ENCODE data around the gene PGPEP1. TPM values are rescaled to one million over a fixed set of nuclear protein-coding genes. Genes with fewer than 3 reads are reported as not detected.
"Not testable (repeated sequence)": the region's sequence is repeated elsewhere in the genome, so short reads cannot be mapped to it uniquely, and the experiment has no call there.

Gene PGPEP1
- total RNA-seq, 1 experiment from 2014 or later, result 4.6 TPM

DNA sequence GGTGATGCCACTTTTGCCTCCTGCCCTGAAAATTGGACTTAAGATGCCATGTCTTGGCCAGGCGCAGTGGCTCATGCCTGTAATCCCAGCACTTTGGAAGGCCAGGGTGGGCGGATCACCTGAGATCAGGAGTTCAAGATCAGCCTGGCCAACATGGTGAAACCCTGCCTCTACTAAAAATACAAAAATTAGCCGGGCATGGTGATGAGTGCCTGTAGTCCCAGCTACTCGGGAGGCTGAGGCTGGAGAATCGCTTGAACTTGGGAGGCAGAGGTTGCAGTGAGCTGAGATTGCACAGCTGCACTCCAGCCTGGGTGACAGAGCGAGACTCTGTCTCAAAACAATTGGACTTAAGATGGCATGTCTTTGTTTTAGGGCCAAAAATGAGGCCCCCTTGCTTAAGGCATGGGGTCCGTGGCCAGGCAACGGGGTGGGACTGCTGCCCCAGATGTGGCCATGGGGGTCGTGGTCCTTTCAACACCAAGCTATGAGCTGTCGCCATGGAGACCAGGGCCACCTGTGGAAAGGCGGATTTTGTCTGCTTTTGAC is 24.0 kb downstream of the PGPEP1 start:
- not testable (repeated sequence) for DNase-seq (ENCODE audit: low read depth)

- DNase-seq (ENCODE audit: low read depth), result peak; percentile 96
Observed at GRCh38 chr19:18364826-18365528, 24.6 kb downstream of the PGPEP1 start.

GRCh38 chr19:18366021-18366435 is 25.6 kb downstream of the PGPEP1 start:
- peak; percentile 38 for DNase-seq (ENCODE audit: low read depth)

GRCh38 chr19:18368504-18369222 is 28.3 kb downstream of the PGPEP1 start:
- DNase-seq (ENCODE audit: low read depth), result no peak

DNA sequence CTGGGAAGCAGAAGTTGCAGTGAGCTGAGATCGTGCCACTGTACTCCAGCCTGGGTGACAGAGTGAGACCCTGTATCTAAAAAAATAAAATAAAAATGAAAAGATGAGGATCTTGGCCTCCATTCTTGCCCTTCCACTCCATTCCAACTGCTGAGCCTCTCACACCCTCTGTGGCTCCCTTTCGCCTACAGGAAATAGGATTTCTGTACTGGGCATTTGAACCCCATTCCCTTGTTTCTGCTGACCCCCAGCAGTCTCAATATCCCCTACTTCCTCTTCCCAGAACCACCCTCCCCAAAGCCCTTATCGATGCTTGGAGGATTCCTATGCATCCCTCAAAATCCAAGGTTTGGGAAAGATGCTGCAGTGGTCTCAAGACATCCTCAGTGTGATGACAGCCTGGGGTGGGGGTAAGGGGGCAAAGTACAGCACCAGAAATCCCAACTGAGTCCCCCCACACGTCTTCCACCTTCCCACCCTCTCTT is 33.1 kb downstream of the PGPEP1 start:
- no peak for DNase-seq (ENCODE audit: low read depth)

- DNase-seq (ENCODE audit: low read depth), result peak; percentile 99
Observed at GRCh38 chr19:18373892-18374629, 33.7 kb downstream of the PGPEP1 start.

DNA sequence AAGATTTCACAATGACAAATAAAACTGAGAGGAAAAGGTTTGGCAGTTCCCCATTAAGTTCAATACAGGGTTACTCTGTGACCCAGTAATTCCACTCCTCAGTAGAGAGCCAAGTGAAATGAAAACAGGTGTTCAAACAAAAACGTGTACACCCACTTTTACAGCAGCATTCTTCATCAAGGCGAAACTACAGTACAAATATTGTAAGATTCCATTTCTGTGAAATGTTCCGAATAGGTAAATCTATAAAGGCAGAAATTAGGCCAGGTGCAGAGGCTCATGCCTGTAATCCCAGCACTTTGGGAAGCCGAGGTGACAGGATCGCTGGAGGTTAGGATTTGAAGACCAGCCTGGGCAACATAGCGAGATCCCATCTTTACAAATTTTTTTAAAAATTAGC is 36.6 kb downstream of the PGPEP1 start:
- DNase-seq (ENCODE audit: low read depth), result no peak

GRCh38 chr19:18379803-18380747 is 39.7 kb downstream of the PGPEP1 start:
- DNase-seq (ENCODE audit: low read depth), result peak; percentile 89

DNA sequence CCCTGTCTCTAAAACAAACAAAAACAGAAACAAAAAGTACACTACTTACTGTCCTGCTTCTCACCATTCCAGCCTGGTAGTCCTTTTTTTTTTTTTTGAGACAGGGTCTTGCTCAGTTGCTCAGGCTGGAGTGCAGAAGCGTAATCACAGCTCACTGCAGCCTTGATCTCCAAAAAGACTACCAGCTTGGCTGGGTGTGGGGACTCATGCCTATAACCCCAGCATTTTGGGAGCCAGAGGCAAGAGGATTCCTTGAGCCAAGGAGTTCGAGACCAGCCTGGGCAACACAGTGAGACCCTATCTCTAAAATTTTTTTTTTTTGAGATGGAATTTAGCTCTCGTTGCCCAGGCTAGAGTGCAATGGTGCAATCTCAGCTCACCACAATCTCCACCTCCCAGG is 40.4 kb downstream of the PGPEP1 start:
- DNase-seq (ENCODE audit: low read depth), result no peak

GRCh38 chr19:18383622-18384021 is 43.2 kb downstream of the PGPEP1 start:
- not testable (repeated sequence) for DNase-seq (ENCODE audit: low read depth)

- no peak for DNase-seq (ENCODE audit: low read depth)
Observed at GRCh38 chr19:18384775-18385174, 44.4 kb downstream of the PGPEP1 start.

DNA sequence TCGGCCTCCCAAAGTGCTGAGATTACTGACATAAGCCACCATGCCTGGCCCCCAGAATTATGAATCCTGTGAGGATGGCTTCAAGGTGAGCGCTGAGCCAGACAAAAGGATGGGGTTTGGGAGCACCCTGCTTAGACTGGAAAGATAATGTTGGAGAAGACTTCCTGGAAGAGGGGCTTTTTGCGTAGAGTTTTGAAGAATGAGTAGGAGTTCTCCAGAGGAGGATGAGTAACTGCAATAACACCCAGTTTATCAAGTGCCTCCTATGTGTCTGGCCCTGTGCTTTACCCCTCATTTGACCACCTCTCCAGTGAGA is 44.9 kb downstream of the PGPEP1 start:
- peak; percentile 52 for DNase-seq (ENCODE audit: low read depth)

DNA sequence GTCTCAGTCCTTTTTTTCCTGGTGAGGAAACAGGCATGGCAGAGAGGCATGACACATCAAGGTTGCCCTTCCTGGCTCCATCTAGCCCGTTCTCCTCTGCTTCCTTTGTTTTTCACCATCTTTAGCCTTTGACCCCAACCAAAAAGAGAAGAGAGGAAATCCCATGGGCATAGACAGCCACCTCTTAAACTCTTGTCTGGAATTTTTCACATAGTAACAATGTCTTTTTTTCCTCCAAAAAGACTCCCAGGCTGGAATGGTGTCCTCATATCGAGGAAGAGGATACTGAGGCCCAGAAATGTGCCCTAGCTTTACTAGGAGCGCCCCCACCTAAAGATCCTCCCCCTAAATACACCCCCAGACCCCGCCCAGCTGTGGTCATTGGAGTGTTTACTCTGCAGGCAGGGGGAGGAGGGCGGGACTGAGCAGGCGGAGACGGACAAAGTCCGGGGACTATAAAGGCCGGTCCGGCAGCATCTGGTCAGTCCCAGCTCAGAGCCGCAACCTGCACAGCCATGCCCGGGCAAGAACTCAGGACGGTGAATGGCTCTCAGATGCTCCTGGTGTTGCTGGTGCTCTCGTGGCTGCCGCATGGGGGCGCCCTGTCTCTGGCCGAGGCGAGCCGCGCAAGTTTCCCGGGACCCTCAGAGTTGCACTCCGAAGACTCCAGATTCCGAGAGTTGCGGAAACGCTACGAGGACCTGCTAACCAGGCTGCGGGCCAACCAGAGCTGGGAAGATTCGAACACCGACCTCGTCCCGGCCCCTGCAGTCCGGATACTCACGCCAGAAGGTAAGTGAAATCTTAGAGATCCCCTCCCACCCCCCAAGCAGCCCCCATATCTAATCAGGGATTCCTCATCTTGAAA is 45.5 kb downstream of the PGPEP1 start, which contains the start of gene GDF15:
Gene GDF15, plus strand, starts transcription at position 484 of the 868 bp plus-strand sequence. Its CDS starts 32 bp downstream, at position 516.
- peak; percentile 46 for DNase-seq (ENCODE audit: low read depth)

- no peak for DNase-seq (ENCODE audit: low read depth)
Observed at GRCh38 chr19:18386543-18387271, 46.3 kb downstream of the PGPEP1 start.

DNA sequence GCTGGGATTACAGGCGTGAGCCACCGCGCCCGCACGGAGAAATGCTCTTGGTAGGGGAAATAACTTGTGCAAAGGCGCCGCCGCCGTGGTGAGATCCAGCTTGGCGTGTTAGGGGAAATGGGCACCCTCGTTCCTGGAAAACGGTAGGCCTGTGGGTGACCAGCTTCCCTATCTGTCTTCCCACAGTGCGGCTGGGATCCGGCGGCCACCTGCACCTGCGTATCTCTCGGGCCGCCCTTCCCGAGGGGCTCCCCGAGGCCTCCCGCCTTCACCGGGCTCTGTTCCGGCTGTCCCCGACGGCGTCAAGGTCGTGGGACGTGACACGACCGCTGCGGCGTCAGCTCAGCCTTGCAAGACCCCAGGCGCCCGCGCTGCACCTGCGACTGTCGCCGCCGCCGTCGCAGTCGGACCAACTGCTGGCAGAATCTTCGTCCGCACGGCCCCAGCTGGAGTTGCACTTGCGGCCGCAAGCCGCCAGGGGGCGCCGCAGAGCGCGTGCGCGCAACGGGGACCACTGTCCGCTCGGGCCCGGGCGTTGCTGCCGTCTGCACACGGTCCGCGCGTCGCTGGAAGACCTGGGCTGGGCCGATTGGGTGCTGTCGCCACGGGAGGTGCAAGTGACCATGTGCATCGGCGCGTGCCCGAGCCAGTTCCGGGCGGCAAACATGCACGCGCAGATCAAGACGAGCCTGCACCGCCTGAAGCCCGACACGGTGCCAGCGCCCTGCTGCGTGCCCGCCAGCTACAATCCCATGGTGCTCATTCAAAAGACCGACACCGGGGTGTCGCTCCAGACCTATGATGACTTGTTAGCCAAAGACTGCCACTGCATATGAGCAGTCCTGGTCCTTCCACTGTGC is 47.9 kb downstream of the PGPEP1 start:
- DNase-seq (ENCODE audit: low read depth), result peak; percentile 78

GRCh38 chr19:18388960-18389725 is 48.7 kb downstream of the PGPEP1 start:
- DNase-seq (ENCODE audit: low read depth), result no peak

GRCh38 chr19:18389726-18390064 is 49.3 kb downstream of the PGPEP1 start:
- DNase-seq (ENCODE audit: low read depth), result no peak

All from Daoy (cell line).